ENCODE measurements around the gene NSFL1C.

NSFL1C gene

GRCh38 chr20:1457992-1458391 is 8.7 kb downstream of the NSFL1C start:
- Histone ChIP-seq H3K9me3 (ENCODE audit: control insufficient read depth, insufficient read depth, low read length) (peaks cover 6% of the 10 kb centered on the region; the same call in 1 of the 2 replicates), H3K36me3 (ENCODE audit: insufficient read depth, low read length) (peaks cover 46% of the 10 kb centered on the region), H3K9ac (ENCODE audit: low read depth, low read length) (no peak overlapping the region), H3K4me1 (ENCODE audit: insufficient read depth, low read length) (no peaks in the 10 kb centered on the region)

- peaks cover 15% of the 10 kb centered on the region for H3K9me3 ChIP-seq (ENCODE audit: control insufficient read depth, insufficient read depth, low read length)
- H3K9ac ChIP-seq (ENCODE audit: low read depth, low read length): no peak overlapping the region
- H3K4me1 ChIP-seq (ENCODE audit: insufficient read depth, low read length): no peaks in the 10 kb centered on the region
- H3K36me3 ChIP-seq (ENCODE audit: insufficient read depth, low read length): peaks cover 60% of the 10 kb centered on the region
Observed at GRCh38 chr20:1456300-1456699, 10.3 kb downstream of the NSFL1C start.

GRCh38 chr20:1450926-1451491 is 15.6 kb downstream of the NSFL1C start:
- Histone ChIP-seq H3K4me1 (ENCODE audit: insufficient read depth, low read length) (no peaks in the 10 kb centered on the region), H3K36me3 (ENCODE audit: insufficient read depth, low read length) (peaks cover 70% of the 10 kb centered on the region), H3K9ac (ENCODE audit: low read depth, low read length) (no peak overlapping the region), H3K9me3 (ENCODE audit: control insufficient read depth, insufficient read depth, low read length) (peaks cover 23% of the 10 kb centered on the region)

- Histone ChIP-seq H3K9ac (ENCODE audit: low read depth, low read length) (no peak overlapping the region), H3K9me3 (ENCODE audit: control insufficient read depth, insufficient read depth, low read length) (peaks cover 23% of the 10 kb centered on the region), H3K4me1 (ENCODE audit: insufficient read depth, low read length) (no peaks in the 10 kb centered on the region), H3K36me3 (ENCODE audit: insufficient read depth, low read length) (peaks cover 64% of the 10 kb centered on the region)
Observed at GRCh38 chr20:1449370-1449769, 17.3 kb downstream of the NSFL1C start.

GRCh38 chr20:1448081-1448620 is 18.5 kb downstream of the NSFL1C start:
- H3K9ac ChIP-seq (ENCODE audit: low read depth, low read length): no peak overlapping the region
- H3K9me3 ChIP-seq (ENCODE audit: control insufficient read depth, insufficient read depth, low read length): peaks cover 17% of the 10 kb centered on the region
- H3K4me1 ChIP-seq (ENCODE audit: insufficient read depth, low read length): no peaks in the 10 kb centered on the region
- peaks cover 61% of the 10 kb centered on the region for H3K36me3 ChIP-seq (ENCODE audit: insufficient read depth, low read length)

- Histone ChIP-seq H3K9me3 (ENCODE audit: control insufficient read depth, insufficient read depth, low read length) (peaks cover 10% of the 10 kb centered on the region), H3K4me1 (ENCODE audit: insufficient read depth, low read length) (no peaks in the 10 kb centered on the region), H3K9ac (ENCODE audit: low read depth, low read length) (no peak overlapping the region), H3K36me3 (ENCODE audit: insufficient read depth, low read length) (peaks cover 52% of the 10 kb centered on the region)
Observed at GRCh38 chr20:1446536-1446935, 20.1 kb downstream of the NSFL1C start.

GRCh38 chr20:1443085-1443484 is 23.6 kb downstream of the NSFL1C start:
- Histone ChIP-seq H3K9me3 (ENCODE audit: control insufficient read depth, insufficient read depth, low read length) (no peaks in the 10 kb centered on the region), H3K9ac (ENCODE audit: low read depth, low read length) (no peak overlapping the region), H3K36me3 (ENCODE audit: insufficient read depth, low read length) (peaks cover 29% of the 10 kb centered on the region), H3K4me1 (ENCODE audit: insufficient read depth, low read length) (no peaks in the 10 kb centered on the region)

- Histone ChIP-seq H3K36me3 (ENCODE audit: insufficient read depth, low read length) (peaks cover 28% of the 10 kb centered on the region), H3K9me3 (ENCODE audit: control insufficient read depth, insufficient read depth, low read length) (no peaks in the 10 kb centered on the region), H3K9ac (ENCODE audit: low read depth, low read length) (no peak overlapping the region), H3K4me1 (ENCODE audit: insufficient read depth, low read length) (no peaks in the 10 kb centered on the region)
Observed at GRCh38 chr20:1442304-1442703, 24.3 kb downstream of the NSFL1C start.

- Histone ChIP-seq H3K36me3 (ENCODE audit: insufficient read depth, low read length) (peaks cover 24% of the 10 kb centered on the region), H3K9me3 (ENCODE audit: control insufficient read depth, insufficient read depth, low read length) (no peaks in the 10 kb centered on the region), H3K9ac (ENCODE audit: low read depth, low read length) (no peak overlapping the region), H3K4me1 (ENCODE audit: insufficient read depth, low read length) (no peaks in the 10 kb centered on the region)
Observed at GRCh38 chr20:1441133-1441532, 25.5 kb downstream of the NSFL1C start.

- no peaks in the 10 kb centered on the region for H3K4me1 ChIP-seq (ENCODE audit: insufficient read depth, low read length)
- H3K9ac ChIP-seq (ENCODE audit: low read depth, low read length): no peak overlapping the region
- H3K36me3 ChIP-seq (ENCODE audit: insufficient read depth, low read length): peaks cover 23% of the 10 kb centered on the region
- no peaks in the 10 kb centered on the region for H3K9me3 ChIP-seq (ENCODE audit: control insufficient read depth, insufficient read depth, low read length)
Observed at GRCh38 chr20:1440024-1440423, 26.6 kb downstream of the NSFL1C start.

- H3K9ac ChIP-seq (ENCODE audit: low read depth, low read length): no peak overlapping the region
- no peaks in the 10 kb centered on the region for H3K4me1 ChIP-seq (ENCODE audit: insufficient read depth, low read length)
- H3K9me3 ChIP-seq (ENCODE audit: control insufficient read depth, insufficient read depth, low read length): no peaks in the 10 kb centered on the region
- peaks cover 7% of the 10 kb centered on the region; the same call in 1 of the 2 replicates for H3K36me3 ChIP-seq (ENCODE audit: insufficient read depth, low read length)
Observed at GRCh38 chr20:1438361-1438760, 28.3 kb downstream of the NSFL1C start.

GRCh38 chr20:1437235-1437904 is 29.3 kb downstream of the NSFL1C start:
- H3K9me3 ChIP-seq (ENCODE audit: control insufficient read depth, insufficient read depth, low read length): no peaks in the 10 kb centered on the region
- no peaks in the 10 kb centered on the region for H3K4me1 ChIP-seq (ENCODE audit: insufficient read depth, low read length)
- no peak overlapping the region for H3K9ac ChIP-seq (ENCODE audit: low read depth, low read length)
- H3K36me3 ChIP-seq (ENCODE audit: insufficient read depth, low read length): peaks cover under 1% of the 10 kb centered on the region; the same call in 1 of the 2 replicates

GRCh38 chr20:1436263-1436662 is 30.4 kb downstream of the NSFL1C start:
- H3K9me3 ChIP-seq (ENCODE audit: control insufficient read depth, insufficient read depth, low read length): no peaks in the 10 kb centered on the region

GRCh38 chr20:1435337-1435699 is 31.3 kb downstream of the NSFL1C start:
- H3K4me1 ChIP-seq (ENCODE audit: insufficient read depth, low read length): no peaks in the 10 kb centered on the region
- H3K9ac ChIP-seq (ENCODE audit: low read depth, low read length): no peak overlapping the region
- H3K36me3 ChIP-seq (ENCODE audit: insufficient read depth, low read length): no peaks in the 10 kb centered on the region; the same call in 1 of the 2 replicates
- H3K9me3 ChIP-seq (ENCODE audit: control insufficient read depth, insufficient read depth, low read length): no peaks in the 10 kb centered on the region

More at GRCh38 chr20:1436263-1436662, 30.4 kb downstream of the NSFL1C start:
- Histone ChIP-seq H3K36me3 (ENCODE audit: insufficient read depth, low read length) (no peaks in the 10 kb centered on the region; the same call in 1 of the 2 replicates), H3K4me1 (ENCODE audit: insufficient read depth, low read length) (no peaks in the 10 kb centered on the region), H3K9ac (ENCODE audit: low read depth, low read length) (no peak overlapping the region)
